Ovary (tissue), 9 donors: ENCODE data around the gene ARHGAP10. TPM values are rescaled to one million over a fixed set of nuclear protein-coding genes. Genes with fewer than 3 reads are reported as not detected.

ENCODE experiments used
- DNase-seq, 5 donors: peaks; one replicate each; pipeline ENCODE4 v3.0.0-alpha.2; 2019 to 2020
- H3K27ac ChIP-seq, 2 donors: fragments of 200-600 bp; one replicate each; pipeline versions ENCODE4 v1.5.1 to v1.8.0; 2019 to 2022
- H3K27me3 ChIP-seq: fragments of 200-600 bp; one replicate; pipeline ENCODE4 v1.8.0; 2022
- H3K36me3 ChIP-seq: fragments of 200-600 bp; sonication (generic); one replicate; pipeline ENCODE4 v1.5.1; 2019
- H3K4me1 ChIP-seq: one replicate; pipeline ENCODE4 v1.8.1; 2013; ENCODE audit warnings: mild to moderate bottlenecking, moderate library complexity; ENCODE audit not compliant: insufficient read depth
- H3K4me3 ChIP-seq: fragments of 200-600 bp; sonication (generic); one replicate; pipeline ENCODE4 v1.5.1; 2017
- H3K9me3 ChIP-seq, 2 donors: fragments of 200-600 bp in 1 of 2; sonication (generic) in 1 of 2; one replicate each; pipeline versions ENCODE4 v1.5.1 to v1.8.1; 2013 to 2019; ENCODE audit warnings: mild to moderate bottlenecking in 1 of 2, moderate library complexity in 1 of 2
- CTCF ChIP-seq, 3 donors: fragments of 450-650 bp in 2 of 3; fragments of 200-600 bp in 1 of 3; IDR thresholded peaks; one replicate each; pipeline versions ENCODE4 v1.5.1 to v1.8.0; 2016 to 2022; ENCODE audit warnings: antibody characterized with exemption in 3 of 3, mild to moderate bottlenecking in 1 of 3
- EP300 ChIP-seq: sonication (generic); formaldehyde crosslinking; IDR thresholded peaks from one replicate; pipeline ENCODE4 v1.6.1; 2017; ENCODE audit warnings: antibody characterized with exemption
- POLR2A ChIP-seq: fragments of 450-650 bp; IDR thresholded peaks from one replicate; pipeline ENCODE4 v1.6.1; 2017; ENCODE audit warnings: antibody characterized with exemption, mild to moderate bottlenecking, moderate library complexity
- WGBS, 3 donors: extraction: QIAGEN DNeasy Blood & Tissue Kit in 1 of 3; methylation state at CpG; one replicate each; pipeline versions ENCODE4 v1.1.5 to v1.1.7; 2013 to 2017; 5-methylcytosine and 5-hydroxymethylcytosine counted together
- intact Hi-C, 4 donors: fragments of 100-400 bp; cut with DNase I; formaldehyde crosslinking; loops; one replicate each; pipeline versions ENCODE4 v1.11.0 to v1.15.1; 2022 to 2023
- polyA plus RNA-seq, 2 donors: library from polyadenylated mRNA; stranded (reverse); fragments of 200-250 nt in 1 of 2; fragments of 350-450 nt in 1 of 2; fragmentation: Illumina TruSeq in 1 of 2; extraction: RNeasy Lipid Tissue Mini Kit (QIAGEN cat#74804) in 1 of 2; gene quantifications; one replicate each; pipeline ENCODE4 v1.2.3, GENCODE V29; 2013 to 2014
- total RNA-seq, 7 donors: library from RNA; depleted of rRNA in 2 of 7; stranded (reverse); fragments of >200 nt in 2 of 7; fragmentation: NEBNext Ultra II Directional in 3 of 7; extraction: Animal tissue kit (Norgen Biotek cat#: 25700) in 3 of 7; gene quantifications; one replicate each; pipeline versions ENCODE4 v1.1.0 to v1.2.4, GENCODE V29; 2016 to 2023
- donor health status: DM: no; HTN: no; CAD: no; lungs with moderate emphysema.
- donor health status: DM: no; HTN: no; CAD: no.
- donor health status: Bipolar disorder and iron deficiency.
- donor health status: DM: yes; HTN: yes; CAD: no.
- donor health status: DM: no; HTN: no; CAD: no.
- donor health status: DM: yes; HTN: yes; CAD: no.

The ARHGAP10 gene
- total and polyA plus RNA-seq, 9 donors, result 37.1 to 76.7 (median 63.8) TPM

- Histone ChIP-seq H3K36me3 (no peaks in the 10 kb centered on the region), H3K27me3 (no peaks in the 10 kb centered on the region), H3K4me1 (peaks cover 29% of the 10 kb centered on the region), H3K27ac (peak overlapping the region in 1 of 2 donors; percentile 6), H3K4me3 (no peak overlapping the region), H3K9me3 (no peaks in the 10 kb centered on the region)
- WGBS, 3 donors, result 67 to 81% (median 75%) methylated on average over 3 of the region's 3 CpGs
- TF ChIP-seq POLR2A, result no peak
- TF ChIP-seq CTCF (IDR thresholded peaks at IDR 0.05), result no peak
- TF ChIP-seq EP300, result no peak
- no peak for DNase-seq
- intact Hi-C loops, result loop anchor here in 1 of 4 donors (5.0 to 10.0 kb wide), 2 partner anchors 34 to 94 kb away; partner anchors contain the start of gene ARHGAP10
Observed at GRCh38 chr4:147828331-147828905, 96.5 kb downstream of the ARHGAP10 start.

DNA sequence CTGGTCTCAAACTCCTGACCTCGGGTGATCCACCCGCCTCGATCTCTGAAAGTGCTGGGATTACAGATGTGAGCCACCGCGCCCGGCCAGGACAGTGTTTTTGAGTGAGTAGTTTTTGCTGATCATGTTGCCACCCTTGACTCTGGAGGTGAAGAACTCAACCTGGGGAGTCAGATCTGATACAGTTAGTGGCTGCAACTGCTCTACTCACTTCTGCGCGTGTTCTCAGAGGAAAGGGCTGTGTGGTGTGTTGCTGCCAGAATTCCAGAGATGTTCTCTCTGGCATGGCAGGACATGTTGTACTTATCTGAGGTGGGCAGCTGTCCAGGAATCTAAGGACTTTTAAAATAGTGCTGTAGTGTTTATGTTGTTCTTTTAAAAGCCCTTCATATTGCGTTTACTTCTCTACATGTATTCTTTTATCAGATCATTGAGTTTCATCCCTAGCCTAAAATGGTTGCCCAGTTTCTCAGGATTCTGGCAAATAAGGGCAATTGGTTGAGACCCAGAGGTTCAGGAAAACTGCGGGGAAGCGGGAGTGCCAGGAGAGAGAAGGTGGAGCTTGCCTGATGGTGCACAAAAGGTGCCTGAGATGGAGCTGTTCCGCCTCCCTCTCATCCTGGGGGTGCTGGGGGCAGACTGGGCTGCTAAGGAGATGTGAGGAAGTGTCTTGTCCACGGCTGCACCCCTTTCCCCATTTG, 97.7 kb downstream of the ARHGAP10 start:
- Histone ChIP-seq H3K27ac (peak overlapping the region; percentile 65 to 66), H3K27me3 (no peaks in the 10 kb centered on the region), H3K36me3 (no peaks in the 10 kb centered on the region), H3K4me3 (no peak overlapping the region), H3K9me3 (no peaks in the 10 kb centered on the region), H3K4me1 (peaks cover 29% of the 10 kb centered on the region)
- intact Hi-C loops, result loop anchor here in 1 of 4 donors (5.0 to 10.0 kb wide), 2 partner anchors 33 to 95 kb away; partner anchors contain the start of gene ARHGAP10
- peak; percentile 56 for TF ChIP-seq EP300
- no peak for TF ChIP-seq POLR2A
- TF ChIP-seq CTCF (IDR thresholded peaks at IDR 0.05), result no peak
- 29 to 41% (median 31%) methylated on average over 13 of the region's 13 CpGs for WGBS, 3 donors
- DNase-seq, result peak in 4 of 5 donors; percentile 58 to 77 (median 71)

- Histone ChIP-seq H3K27ac (peak overlapping the region; percentile 65 to 66), H3K4me1 (peaks cover 29% of the 10 kb centered on the region), H3K27me3 (no peaks in the 10 kb centered on the region), H3K4me3 (no peak overlapping the region), H3K9me3 (no peaks in the 10 kb centered on the region), H3K36me3 (no peaks in the 10 kb centered on the region)
- TF ChIP-seq EP300 (no peak), POLR2A (no peak), CTCF (IDR thresholded peaks at IDR 0.05) (no peak)
- WGBS, 3 donors, result 57 to 68% (median 63%) methylated on average over 3 of the region's 3 CpGs
- intact Hi-C loops, result no loop called here
- DNase-seq, result no peak
Observed at GRCh38 chr4:147830102-147830463, 98.2 kb downstream of the ARHGAP10 start.

- TF ChIP-seq CTCF (IDR thresholded peaks at IDR 0.05) (no peak), EP300 (no peak)
- H3K36me3 ChIP-seq, result no peaks in the 10 kb centered on the region
- H3K27ac ChIP-seq, result peak overlapping the region; percentile 55 to 65
- no peak for DNase-seq
- 45 to 58% (median 50%) methylated on average over 3 of the region's 3 CpGs for WGBS, 3 donors
- H3K4me3 ChIP-seq, result no peak overlapping the region
- no peaks in the 10 kb centered on the region for H3K27me3 ChIP-seq
- intact Hi-C loops, result no loop called here
- peaks cover 26% of the 10 kb centered on the region for H3K4me1 ChIP-seq
- no peaks in the 10 kb centered on the region for H3K9me3 ChIP-seq
Observed at GRCh38 chr4:147830987-147831386, 99.1 kb downstream of the ARHGAP10 start.
